Neutrophil (primary cell): Measurements from ENCODE around the gene ASTN2.

ENCODE experiments used
- H3K27ac ChIP-seq: fragments of 200-600 bp; sonication (generic); 2 replicates; pipeline ENCODE4 v1.5.1; 2016; ENCODE audit warnings: mild to moderate bottlenecking, moderate library complexity
- H3K27me3 ChIP-seq: fragments of 200-600 bp; sonication (generic); 2 replicates; pipeline ENCODE4 v1.6.0; 2016; ENCODE audit warnings: mild to moderate bottlenecking
- H3K36me3 ChIP-seq: fragments of 200-600 bp; sonication (generic); 2 replicates; pipeline ENCODE4 v1.5.1; 2017
- H3K4me1 ChIP-seq, 2 experiments: fragments of 200-600 bp in 1 of 2; sonication (generic) in 1 of 2; 1 replicate in 1 of 2; 2 replicates in 1 of 2; pipeline versions ENCODE4 v1.5.1 to v1.6.1; 2013 to 2016; ENCODE audit warnings: low read depth in 1 of 2, low read length in 1 of 2, mild to moderate bottlenecking in 1 of 2, moderate library complexity in 1 of 2; ENCODE audit not compliant: control insufficient read depth in 1 of 2, insufficient read depth in 1 of 2
- H3K4me3 ChIP-seq, 2 experiments: fragments of 200-600 bp in 1 of 2; sonication (generic) in 1 of 2; 1 replicate in 1 of 2; 2 replicates in 1 of 2; pipeline ENCODE4 v1.5.1; 2013 to 2016; ENCODE audit warnings: low read depth in 1 of 2, low read length in 1 of 2, mild to moderate bottlenecking in 1 of 2, moderate library complexity in 1 of 2
- H3K9me3 ChIP-seq: fragments of 200-600 bp; sonication (generic); 2 replicates; pipeline ENCODE4 v1.5.1; 2016
- CTCF ChIP-seq: fragments of 200-600 bp; sonication (generic); IDR thresholded peaks from 2 replicates; pipeline ENCODE4 v1.5.1; 2016; ENCODE audit warnings: antibody characterized with exemption

The ASTN2 gene

GRCh38 chr9:117266855-117267497 lies 147.9 kb downstream of the ASTN2 start:
- no peaks in the 10 kb centered on the region for H3K9me3 ChIP-seq
- no peaks in the 10 kb centered on the region for H3K36me3 ChIP-seq
- H3K27ac ChIP-seq, result no peak overlapping the region
- H3K4me1 ChIP-seq, result no peaks in the 10 kb centered on the region
- H3K27me3 ChIP-seq, result no peaks in the 10 kb centered on the region
- TF ChIP-seq CTCF, result no peak
- no peak overlapping the region for H3K4me3 ChIP-seq

- no peak for TF ChIP-seq CTCF
- Histone ChIP-seq H3K9me3 (no peaks in the 10 kb centered on the region), H3K27me3 (no peaks in the 10 kb centered on the region), H3K36me3 (no peaks in the 10 kb centered on the region), H3K4me1 (no peaks in the 10 kb centered on the region), H3K4me3 (no peak overlapping the region), H3K27ac (no peak overlapping the region)
Measured at GRCh38 chr9:117265253-117265652, 149.6 kb downstream of the ASTN2 start.

GRCh38 chr9:117258184-117258866 lies 156.5 kb downstream of the ASTN2 start:
- no peaks in the 10 kb centered on the region for H3K4me1 ChIP-seq
- TF ChIP-seq CTCF, result no peak
- H3K9me3 ChIP-seq, result no peaks in the 10 kb centered on the region
- H3K27me3 ChIP-seq, result no peaks in the 10 kb centered on the region
- no peaks in the 10 kb centered on the region for H3K36me3 ChIP-seq
- H3K4me3 ChIP-seq, result no peak overlapping the region
- H3K27ac ChIP-seq, result no peak overlapping the region

GRCh38 chr9:117253261-117253660 lies 161.6 kb downstream of the ASTN2 start:
- Histone ChIP-seq H3K9me3 (no peaks in the 10 kb centered on the region), H3K4me3 (no peak overlapping the region), H3K27me3 (no peaks in the 10 kb centered on the region), H3K27ac (no peak overlapping the region), H3K4me1 (no peaks in the 10 kb centered on the region), H3K36me3 (no peaks in the 10 kb centered on the region)
- TF ChIP-seq CTCF, result no peak

GRCh38 chr9:117250610-117251215 lies 164.1 kb downstream of the ASTN2 start:
- no peak overlapping the region for H3K27ac ChIP-seq
- no peak for TF ChIP-seq CTCF
- H3K4me3 ChIP-seq, result no peak overlapping the region
- no peaks in the 10 kb centered on the region for H3K27me3 ChIP-seq
- no peaks in the 10 kb centered on the region for H3K4me1 ChIP-seq
- H3K36me3 ChIP-seq, result no peaks in the 10 kb centered on the region
- no peaks in the 10 kb centered on the region for H3K9me3 ChIP-seq
